HG03066 (cell line): Measurements from ENCODE around the gene FMNL2.

Source experiments
- ATAC-seq: cut with Tn5 transposase; IDR thresholded peaks from one replicate; pipeline ENCODE4 v1.9.1; 2021; ENCODE audit warnings: low read depth; ENCODE audit not compliant: unreplicated experiment

FMNL2 gene

DNA sequence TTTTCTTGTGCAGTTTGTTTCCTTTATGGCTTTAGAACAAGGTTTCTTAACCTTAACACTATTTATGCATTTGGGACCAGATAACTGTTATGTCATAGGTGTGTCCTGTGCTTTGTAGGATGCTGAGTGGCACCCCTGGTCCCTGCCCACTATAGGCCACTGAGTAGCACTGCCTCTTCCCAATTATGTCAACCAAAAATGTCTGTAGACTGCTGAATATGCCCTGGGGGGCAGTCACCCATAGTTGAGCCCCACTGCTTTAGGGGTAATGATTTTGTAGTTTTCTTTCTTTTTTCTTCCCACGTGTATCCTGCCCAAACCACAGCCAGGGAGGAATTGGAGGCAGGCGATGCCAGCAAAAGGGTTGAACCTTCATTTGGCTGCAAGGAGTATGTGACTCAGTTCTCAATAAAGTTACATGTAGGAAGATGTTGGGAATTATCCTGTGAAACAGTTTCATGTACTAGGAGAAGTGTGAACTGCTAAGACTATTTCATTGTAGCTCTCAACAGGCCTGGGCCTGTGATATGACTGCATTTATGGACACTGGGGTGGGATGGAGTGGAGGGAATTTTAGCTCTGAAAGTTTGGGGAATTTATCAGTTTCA lies 65.7 kb downstream of the FMNL2 start:
- ATAC-seq = no peak

DNA sequence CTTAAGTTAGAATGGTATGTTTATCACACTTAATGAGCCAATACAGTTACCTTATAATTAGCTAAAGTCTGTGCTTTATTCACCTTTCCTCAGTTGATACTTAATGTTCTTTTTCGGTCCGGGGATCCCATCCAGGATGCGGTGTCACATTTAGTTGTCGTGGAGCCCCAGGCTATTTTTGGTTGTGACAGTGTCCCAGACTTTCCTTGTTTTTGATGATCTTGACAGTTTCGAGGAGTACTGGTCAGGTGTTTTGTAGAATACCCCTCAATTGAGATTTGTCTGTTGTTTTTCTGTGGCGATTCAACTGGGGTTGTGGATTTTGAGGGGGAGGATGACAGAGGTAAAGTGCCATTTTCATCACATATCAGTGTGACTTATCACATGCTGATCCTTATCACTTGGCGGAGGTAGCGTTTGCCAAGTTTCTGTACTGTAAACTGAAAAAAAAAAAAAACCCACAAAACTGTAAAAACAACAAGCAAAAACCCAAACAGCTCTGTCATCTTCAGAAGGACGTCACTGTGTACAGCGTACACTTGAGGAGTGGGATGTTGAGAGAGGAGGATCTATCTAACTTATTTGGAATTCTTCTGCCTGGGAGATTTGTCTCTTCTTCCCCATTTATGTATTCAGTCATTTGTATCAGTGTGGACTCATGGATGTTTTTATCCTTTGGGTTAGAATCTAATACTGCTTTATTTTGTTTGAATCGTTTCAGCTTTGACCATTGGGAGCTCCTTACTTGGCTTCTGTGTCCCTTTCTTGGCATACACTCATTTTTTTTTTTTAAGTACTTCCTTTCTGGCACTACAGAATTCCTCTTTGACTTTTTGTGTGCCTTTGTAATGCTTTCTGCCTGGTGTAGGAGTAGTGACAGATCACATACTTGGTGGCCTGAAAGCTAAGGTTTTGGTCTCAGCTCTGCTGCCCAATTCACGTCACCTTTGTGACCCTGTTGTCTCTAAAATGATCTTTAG lies 68.1 kb downstream of the FMNL2 start:
- ATAC-seq = no peak

DNA sequence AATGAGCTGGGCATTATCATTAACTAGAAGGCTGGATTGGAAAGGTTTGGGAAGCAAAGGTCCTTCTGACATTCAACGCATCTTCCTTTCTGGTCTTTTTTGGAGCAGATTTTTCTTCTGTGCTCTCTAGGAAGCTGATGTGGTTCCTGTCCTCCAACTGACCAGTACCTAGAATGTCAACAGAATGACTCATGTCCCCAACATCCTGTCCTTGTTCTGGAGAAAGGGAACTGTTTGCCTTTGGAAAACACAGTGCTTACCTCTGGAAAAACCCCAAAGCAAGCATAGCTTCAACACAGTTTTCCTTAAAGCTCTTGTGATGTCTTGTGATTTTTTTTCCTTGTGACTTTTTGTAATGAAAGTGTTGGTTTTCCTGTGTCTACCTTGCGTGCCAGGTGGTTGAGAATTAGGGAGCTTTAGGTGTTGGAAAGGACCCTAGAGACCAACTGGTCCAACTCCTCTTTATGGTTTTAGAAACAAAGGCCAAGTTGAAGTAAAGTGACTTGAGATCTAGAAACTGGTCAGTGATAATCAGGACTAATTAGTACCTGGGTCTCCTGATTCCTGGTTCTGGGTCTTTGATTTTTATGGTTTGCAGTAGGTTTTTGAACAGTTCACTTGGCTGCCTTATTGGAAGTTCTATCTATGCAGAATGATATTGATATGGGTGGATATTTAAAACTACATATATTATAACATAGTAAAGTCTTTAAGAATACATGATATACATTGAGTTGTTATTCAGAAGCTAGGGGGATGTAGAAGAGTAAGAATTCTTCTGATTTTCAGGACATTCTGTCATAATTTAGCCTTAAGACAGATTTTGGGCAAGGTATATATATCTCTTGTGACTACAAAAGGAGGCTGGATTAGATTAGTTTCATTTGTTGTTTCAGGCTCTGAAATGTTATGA lies 70.5 kb downstream of the FMNL2 start:
- ATAC-seq = no peak

DNA sequence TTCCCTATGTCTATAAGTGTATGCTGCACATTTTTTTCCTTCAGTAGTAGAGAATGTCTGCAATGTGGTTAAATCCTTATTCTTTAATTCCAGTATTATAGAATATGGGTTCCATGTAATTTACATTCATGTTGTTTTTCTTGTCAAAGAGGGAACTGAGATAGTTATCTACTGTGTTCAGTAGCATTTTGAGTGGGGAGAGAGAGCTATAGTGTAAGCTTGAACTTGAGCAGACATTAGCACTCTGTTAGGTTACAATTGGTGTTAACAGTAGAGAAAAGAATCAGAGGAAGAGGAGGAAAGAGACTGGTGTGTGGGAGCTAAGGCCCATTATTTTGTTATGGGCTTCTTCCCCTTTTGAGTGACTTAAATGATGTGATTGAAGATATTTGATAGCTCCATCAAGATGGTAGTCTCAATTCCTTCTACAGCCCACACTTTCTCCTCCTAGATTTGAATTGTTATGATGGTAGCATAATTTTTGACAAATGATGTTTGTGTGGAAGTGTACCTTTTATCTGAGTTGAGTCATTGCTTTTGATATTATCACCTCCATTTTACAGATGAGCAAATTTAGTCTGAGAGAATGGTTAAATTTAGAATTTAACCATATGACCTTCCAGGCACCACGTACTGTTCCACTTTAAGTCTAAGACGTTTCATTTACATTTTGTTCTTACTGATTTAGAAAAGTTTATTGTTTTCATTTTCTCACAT lies 71.3 kb downstream of the FMNL2 start:
- peak; percentile 43 for ATAC-seq

DNA sequence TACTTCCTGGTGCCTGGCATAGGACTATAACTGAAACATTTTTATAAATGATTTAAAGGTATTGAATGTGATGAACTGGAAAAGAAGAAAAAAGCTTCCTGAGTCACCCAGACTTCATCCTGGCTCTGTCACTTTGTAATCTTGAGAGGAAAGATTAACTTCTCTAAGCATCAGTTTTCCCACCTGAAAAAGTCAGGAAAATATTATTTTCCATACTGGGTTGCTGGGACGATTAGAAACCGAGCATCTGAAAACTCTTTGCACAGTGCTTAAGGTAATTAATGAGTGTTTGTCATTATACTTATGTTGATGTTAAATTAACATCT lies 71.8 kb downstream of the FMNL2 start:
- no peak for ATAC-seq

DNA sequence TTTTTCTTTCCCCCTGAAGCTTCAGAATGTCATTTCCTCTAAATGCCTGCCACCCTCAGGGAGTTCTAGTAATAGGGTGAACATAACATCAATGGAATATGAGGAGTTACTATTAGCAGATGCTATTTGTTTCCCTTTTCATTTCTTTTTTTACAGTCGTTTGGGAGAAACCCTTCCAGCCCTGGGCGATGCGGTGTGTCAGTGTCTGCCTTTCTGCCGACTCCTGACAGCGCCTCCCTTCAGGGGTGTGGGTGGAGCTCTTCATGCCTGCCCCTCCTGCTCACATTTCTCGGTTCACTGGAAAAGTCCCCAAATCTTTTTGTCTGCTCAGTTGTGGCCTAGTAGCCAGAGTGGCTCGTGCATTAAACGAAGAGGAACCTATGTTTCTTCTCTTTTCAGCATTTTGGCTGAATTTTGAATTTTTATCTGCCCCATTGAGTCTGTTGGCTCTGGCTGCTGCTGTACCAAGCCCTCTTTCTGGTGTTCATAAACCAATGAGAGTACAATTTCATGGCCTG lies 72.3 kb downstream of the FMNL2 start:
- peak; percentile 84 for ATAC-seq

DNA sequence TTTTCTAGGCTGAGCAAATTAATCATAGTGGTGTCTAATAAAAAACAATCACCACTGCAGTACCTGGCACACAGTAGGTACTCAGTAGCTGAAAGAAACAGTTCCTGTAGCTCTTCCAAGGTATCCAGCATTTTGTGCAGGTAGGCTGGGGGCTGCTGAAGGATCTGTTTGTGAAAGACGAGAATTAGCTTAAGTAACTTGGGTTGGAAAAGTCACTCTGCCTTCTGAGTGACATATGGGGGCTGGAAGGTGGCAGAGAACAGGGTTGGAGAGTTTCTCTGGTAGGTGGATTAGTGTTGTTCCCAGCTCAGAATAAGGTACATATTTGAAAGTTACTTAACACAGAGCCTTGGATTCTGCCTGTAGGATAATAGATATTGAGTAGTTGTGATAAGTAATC lies 72.8 kb downstream of the FMNL2 start:
- no peak for ATAC-seq

DNA sequence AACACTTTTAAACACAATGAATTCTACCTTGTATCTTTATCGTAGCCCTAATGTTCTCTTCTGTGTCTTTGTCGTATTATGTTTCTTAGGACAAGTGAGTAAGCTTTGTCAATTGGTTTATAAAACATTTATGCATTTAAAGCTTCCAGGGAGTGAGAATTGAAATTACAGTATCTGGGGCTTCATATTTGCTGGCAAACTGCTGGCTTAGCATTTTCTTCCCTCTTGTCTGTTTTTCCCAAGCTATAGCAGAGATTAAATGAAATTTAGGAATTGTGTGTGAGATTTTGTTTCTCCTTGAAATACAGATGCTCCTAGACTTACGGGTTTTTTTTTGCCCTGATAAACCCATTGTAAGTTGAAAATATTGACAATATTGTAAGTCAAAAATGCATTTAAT lies 73.3 kb downstream of the FMNL2 start:
- no peak for ATAC-seq

DNA sequence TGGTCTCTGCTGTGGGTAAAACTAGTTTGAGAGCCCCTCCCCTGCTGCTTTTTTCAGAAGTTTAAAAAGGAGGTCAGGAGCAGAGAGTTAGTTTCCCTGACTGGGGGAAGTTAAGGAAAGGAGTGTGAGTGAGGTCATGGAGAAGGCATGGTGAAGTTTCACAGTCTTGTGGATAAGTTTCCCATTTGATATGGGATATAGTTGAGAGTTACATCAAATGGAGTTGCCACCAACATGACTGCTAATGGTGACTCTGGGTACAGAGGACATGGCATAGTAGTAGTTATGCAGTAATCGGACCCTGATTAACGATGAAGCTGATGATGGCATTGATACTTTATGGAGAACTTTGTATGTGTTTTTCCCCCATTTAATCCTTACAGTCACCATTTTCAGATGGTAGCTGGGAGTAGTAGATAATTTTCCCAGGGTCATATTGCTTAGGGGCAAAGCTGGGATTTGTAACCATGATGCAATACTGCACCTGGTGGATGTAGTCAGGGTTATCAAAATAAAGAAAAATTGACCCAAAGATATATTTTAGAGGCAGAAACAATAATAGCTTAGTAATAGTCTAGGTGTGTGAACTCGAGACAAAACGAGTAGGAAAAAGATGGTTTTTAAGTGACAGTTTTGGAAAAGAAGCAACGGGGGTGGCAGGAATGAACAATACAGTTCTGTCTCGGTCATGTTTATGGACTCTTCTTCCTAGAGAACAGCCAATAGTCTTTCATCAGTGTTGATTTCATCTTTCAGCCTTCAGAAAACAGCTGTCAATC lies 74.6 kb downstream of the FMNL2 start:
- ATAC-seq = no peak

DNA sequence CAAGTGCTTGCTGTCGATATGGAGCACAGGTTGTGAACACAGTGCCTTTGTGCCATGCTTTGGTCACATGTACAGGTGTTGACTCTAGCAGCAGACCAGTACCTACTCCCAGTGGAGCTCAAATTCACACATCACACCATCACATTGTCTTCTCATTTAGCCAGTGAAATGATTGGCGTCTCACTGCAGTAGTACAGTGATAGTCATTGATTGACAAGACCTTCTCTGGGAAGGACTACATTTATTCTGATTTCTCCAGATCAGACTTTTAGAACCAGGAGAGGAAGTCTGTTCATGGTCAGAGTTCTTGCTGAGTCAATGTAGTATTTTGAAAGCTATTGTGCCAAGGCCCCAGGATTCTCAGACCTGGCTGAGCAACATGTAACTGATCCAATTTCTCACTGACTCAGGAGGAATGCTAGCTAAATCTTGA lies 75.2 kb downstream of the FMNL2 start:
- no peak for ATAC-seq

DNA sequence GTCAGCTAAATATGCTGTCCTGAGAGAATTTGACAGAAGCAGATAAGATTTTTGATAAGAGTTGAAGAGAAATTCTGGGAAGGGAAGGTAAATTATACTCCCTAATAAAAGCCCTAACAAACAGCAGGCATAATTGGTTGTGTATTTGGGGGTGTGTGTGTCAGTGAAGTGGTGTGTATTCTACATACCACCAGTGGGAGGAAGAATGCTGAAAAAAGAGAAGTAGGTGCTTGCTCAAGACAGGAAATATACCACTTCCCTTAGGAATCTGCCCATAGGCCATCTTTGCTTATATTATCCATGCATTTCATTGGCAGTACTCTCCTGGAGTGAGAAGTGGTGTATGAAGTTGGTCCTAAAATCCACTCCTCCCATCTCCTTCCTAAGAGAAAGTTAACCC lies 76.2 kb downstream of the FMNL2 start:
- ATAC-seq = no peak

DNA sequence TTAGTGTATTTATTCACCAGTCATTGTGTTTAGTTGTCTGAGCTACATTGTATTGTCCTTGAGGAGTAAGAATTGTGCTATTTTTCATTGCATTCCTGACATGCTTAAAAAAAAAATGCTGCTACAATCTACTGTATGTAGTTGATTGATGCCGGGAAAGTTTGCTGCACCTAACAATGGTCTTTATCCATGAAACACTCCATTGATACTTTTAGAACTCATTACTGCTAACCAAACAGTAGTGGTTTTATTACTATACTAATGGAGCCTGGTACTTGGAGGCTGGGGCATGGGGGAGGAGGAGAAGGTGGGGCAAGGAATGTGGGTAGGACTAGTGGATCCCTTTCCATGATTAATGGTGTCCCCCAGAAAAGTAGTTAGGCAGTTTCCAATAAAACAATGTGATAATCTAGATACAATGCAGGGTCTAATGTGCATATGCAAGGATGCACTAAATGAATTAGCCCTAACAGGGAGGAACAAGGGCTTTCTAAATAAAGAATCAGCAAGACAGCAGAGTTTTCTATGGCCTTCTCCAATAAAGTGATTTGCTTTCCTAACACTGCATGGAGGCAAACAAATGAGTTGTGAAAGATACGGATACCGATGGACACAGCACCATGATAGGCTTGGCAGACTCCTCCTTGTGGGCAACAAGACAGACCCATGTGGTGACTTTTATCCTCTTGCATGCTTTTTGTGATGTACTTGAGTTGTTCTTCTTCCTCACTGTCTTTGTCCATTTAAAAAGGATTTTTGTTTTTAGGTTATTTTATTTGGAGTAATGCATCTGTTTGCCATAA lies 78.5 kb downstream of the FMNL2 start:
- no peak for ATAC-seq

DNA sequence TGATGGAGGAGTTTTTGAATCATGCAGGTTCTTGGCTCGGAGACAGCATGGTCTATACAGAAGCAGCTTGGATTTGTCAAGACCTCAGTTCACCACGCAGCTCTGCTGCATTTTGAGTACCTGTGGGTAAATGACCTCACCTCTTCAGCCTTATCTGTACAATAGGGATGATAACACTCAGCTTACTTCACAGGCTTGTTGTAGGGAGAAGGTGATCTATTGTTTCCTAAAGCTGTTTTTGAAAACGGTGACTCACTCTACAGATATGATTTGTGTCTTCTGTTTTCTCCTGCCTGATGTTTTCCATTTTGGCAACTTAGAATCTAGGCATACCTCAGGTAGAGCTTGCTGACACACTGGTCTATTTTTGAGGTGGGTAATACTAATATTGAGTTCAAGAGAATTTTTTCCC lies 80.3 kb downstream of the FMNL2 start:
- no peak for ATAC-seq

DNA sequence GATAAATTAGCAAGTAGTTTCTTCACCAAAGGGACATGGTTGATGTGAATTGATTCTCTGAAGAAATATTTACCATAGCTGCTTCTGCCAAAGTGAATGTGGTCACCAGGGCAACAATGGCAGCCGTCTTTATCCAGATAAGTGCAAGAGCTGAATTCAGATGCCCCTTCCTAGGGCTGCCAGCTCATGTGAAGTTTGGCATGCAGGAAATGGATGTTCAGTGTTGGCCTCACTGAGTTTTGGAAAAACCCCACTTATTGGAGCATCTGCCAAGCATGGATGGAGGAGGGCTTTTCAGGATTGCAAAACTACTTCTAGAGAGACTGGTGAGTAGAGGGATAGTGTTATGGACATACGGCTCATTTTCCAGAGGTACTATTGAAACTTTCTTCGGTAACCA lies 80.8 kb downstream of the FMNL2 start:
- no peak for ATAC-seq

DNA sequence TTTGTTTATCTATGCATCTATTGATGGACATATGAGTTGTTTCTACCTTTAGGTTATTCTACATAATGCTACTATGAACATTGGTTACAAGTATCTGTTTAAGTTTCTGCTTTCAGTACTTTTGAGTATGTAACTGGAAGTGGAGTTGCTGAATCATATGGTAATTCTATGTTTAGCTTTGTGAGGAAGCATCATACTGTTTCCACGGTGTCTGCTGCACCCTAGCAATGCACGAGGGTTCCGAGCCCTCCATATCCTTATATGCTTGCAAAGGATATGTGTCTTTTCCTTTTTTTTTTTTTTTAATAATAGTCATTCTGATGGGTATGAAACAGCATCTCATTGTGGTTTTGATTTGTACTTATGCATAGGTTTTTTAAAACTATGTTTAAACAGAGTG lies 83.7 kb downstream of the FMNL2 start:
- peak; percentile 51 for ATAC-seq

DNA sequence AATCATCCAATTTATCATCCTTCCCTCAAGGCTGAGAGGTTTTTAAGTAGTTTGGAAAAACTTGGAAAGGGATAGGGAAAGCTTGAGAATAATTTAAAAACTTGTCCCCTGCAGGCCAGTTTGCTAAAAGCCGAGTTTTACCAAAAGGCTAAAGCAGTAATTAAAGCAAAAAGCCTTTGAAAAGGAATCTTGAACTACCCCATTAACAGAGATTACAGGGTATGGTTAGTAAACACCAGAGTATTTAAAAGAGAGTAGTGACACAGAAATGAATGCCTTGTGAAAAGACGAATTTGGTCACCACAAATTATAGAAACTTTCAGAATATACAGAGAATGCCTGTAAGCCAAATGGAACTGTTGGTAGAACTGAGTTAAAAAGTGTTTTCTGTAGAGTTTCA lies 85.0 kb downstream of the FMNL2 start:
- ATAC-seq = no peak

DNA sequence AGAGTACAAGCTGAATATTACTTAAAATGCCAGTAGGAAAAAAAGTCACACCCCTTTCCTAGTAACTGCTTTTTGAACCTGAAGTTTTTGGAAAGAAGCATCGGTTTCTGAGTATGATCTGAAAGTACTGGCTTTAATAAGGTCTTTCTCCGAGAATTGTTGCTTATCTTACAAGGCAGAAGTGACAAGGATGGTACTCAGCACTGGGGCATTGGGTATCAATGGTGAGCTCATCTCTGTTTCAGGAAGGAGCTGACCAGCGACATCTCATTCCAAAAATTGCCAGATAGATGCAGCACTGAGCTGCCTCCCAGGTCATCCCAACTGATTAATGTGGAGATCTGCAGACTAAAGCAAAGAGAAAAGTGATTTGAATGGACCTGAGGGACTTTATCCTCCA lies 85.4 kb downstream of the FMNL2 start:
- no peak for ATAC-seq

DNA sequence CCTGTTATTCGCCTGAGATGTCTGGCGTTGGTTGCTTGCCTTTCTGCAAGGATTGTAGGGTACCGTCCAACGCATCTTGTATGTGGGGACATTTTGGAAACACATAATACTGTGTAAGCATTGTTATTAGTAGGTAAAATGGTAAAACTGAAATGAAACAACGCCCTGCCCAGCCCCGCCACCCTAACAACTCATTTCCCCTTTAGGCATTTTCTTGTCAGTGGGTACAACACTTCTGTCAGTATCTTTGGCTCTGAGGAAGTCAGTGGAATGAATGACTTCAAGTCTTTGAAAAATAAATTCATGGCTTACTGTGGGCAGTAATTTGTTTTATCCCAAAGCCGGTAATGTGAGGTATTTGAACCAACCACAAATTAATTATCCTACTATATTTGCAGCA lies 86.0 kb downstream of the FMNL2 start:
- no peak for ATAC-seq
